GM21526 (cell line): ENCODE results near the gene PDZK1.
A peak's percentile ranks its signal among the peaks of the same experiment; 100 is the strongest.
"Not testable (repeated sequence)": the region's sequence is repeated elsewhere in the genome, so short reads cannot be mapped to it uniquely, and the experiment has no call there.

Experiments
- ATAC-seq: cut with Tn5 transposase; IDR thresholded peaks from one replicate; pipeline ENCODE4 v1.9.1; 2021; ENCODE audit warnings: moderate library complexity; ENCODE audit not compliant: unreplicated experiment, low FRiP score

PDZK1 gene

DNA sequence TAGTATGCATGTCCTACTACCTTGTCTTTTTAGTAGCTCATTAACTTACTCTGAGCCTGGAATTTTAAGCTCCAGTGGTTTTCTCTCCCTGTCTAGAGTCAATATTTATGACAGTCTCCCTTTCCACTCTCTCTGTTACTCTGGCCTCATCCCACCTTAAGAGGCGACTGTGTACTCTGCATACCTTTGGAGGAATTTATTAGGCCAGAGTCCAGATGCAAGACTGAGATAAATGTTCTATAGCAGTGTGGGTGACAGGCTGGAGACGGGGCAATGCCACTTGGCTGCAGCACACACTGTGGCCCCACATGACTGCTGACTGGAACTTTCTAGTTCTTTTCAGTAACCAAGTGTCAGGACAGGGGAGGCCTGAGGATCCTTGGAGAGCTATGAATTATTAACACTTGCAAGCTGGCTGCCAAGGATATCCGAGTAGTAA lies 4.1 kb upstream of the PDZK1 start:
- ATAC-seq, result no peak

DNA sequence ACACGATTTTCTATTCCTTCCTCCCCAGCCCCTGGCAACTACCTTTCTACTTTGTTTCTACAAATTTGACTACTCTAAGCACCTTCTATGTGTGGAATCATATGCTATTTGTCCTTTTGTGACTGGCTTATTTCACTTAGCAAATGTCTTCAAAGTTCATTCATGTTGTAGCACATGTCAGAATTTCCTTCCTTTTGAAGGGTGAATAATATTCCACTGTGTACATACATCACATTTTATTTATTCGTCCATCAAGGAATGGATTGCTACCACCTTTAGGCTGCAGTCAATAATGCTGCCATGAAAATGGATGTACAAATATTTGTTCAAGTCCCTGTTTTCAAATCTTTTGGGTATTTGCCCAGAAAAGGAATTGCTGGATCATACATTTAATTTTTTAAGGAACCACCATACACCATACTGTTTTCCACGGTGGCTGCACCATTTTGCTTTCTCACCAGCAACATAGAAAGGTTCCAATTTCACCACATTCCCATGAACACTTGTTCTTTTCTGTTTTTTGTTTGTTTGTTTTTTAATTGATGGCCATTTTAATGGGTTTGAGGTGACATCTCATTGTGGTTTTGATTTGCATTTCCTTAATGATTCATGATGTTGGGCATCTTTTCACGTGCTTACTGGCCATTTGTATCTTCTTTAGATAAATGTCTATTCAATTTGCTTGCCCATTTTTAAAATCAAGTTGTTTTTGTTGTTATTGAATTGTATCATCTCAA lies 3.3 kb upstream of the PDZK1 start:
- no peak for ATAC-seq

DNA sequence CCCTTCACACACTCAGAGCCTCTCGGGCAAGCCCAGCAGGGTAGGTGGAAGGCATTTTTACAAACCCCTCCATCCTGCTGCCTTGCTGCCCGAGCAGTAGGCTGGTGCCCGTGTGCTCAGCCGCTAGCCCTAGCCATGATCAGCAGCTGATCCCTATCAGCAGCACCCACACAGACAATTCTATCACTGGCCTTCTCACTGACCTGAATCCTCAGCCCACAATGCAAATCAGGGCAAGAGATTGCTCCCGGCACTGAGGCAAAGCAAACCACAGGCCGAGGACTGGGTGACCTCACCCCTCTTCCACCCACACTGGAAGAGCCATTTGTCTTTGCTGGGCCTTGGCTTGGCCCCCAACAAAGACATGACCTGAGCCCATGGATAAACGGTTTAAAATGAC lies 895 bp upstream of the PDZK1 start:
- no peak for ATAC-seq

DNA sequence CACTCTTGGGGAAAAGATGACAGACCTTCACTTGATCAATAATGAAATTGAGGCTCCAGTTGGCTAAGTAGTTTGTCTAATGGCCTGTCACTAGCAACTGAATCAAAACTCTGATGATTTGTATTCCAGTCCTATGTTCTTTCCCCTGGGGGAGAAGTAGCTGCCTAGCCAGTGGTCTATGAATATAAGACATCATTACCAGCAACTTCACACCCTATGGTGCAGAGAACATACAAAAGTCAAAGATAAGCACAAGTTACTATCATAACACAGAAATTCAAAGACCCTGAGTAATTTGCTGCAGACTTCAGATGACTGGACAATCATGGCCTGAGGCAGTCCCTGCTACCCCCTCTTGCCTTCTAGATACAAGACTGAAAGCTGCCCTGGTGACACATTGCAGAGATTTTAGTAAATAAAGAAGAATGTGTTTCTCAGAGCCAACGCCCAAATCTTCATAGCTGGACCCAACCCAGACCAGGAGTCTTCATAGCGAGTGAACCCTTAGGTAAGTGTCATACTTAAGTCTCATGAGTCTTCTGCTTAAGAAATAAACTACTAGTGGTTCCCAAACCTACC lies 993 bp downstream of the PDZK1 start:
- ATAC-seq, result no peak

DNA sequence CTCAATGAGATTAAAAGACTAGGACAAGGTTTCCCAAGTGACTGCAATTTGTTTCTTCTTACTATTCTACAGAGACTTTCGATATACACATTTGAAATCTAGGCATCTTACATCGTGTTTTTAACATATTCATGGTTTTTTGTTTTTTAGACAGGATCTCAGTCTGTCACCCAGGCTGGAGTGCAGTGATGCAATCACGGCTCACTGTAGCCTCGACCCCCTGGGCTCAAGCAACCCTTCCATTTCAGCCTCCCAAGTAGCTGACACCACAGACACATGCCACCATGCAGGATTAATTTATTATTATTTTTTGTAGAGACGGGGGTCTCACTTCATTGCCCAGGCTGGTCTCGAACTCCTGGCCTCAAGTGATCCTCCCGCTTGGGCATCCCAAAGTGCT lies 1.5 kb downstream of the PDZK1 start:
- no peak for ATAC-seq

DNA sequence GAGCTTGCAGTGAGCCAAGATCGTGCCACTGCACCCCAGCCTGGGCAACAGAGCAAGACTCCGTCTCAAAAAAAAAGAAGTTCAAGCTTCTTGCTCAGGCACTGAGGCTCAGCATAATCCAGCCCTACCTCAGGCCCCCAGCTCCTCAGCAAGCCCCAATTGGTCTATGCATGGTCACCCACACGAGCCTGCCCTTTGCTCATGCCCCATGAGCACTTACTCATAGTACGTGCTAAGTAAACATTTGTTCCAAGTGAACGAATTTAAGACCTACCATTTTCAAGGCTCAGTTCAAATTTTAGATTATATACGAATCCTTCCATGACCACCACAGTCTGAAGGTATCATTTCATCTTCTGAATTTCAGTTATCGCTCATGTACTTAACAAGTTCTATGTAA lies 4.3 kb downstream of the PDZK1 start:
- no peak for ATAC-seq

DNA sequence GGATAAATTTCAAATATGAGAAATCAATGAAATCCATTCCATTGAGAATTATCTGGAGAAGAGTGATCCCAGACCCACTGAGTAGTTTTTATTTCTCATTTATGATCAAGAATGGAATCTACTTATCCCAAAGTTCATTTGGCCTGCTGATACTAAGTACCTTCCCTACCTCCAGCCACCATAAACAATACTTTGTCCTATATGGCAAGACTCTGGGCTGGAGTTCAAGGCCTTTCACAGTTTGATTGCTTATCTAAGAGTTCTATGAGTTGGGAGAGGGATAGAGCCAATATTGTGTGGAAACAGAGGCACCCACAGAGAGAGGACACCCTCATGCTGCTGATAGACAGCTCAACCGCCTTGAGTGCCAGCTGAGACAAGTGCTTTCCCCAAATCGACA lies 5.1 kb downstream of the PDZK1 start:
- no peak for ATAC-seq

DNA sequence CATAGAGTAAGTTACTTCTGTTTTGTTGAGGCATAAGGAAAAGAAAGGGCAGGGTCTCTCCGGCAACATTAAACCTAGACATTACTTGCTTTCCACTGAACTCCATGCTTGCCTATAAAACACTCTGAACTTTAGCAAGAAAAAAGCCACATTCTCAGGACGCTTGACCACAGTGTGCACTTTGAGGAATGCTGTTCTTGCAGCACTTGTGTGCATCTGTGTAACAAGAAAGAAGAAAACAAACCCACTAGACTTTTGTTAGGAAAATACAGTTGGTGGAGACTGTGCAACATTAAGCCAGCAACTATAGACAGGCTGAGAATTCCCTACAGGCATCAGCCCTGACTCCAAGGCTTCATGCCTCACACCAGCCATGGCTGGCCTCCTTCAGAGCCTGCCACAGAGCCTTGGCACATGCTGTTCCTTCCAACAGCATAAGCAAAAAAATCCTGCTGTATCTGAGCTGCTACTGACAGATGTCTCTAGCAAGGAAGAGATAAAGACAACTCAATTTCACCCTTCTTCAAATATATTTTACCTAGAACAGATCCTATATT lies 5.8 kb downstream of the PDZK1 start:
- ATAC-seq, result no peak

DNA sequence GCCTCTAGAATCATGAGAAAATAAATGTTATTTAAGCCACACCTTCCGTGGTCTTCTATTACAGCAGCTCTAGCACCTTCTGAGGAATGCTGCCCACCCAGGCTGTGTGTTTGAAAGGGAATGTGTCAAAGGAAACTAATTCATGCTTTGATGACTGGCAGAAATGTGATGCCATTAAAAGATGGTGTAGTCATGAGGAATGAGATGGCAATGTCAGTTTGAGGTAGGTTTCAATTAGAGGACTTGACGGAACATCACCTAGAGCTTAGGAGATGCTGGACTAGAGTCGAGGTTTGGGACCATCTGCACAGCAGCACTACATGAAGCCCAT lies 10.6 kb downstream of the PDZK1 start:
- ATAC-seq, result no peak

DNA sequence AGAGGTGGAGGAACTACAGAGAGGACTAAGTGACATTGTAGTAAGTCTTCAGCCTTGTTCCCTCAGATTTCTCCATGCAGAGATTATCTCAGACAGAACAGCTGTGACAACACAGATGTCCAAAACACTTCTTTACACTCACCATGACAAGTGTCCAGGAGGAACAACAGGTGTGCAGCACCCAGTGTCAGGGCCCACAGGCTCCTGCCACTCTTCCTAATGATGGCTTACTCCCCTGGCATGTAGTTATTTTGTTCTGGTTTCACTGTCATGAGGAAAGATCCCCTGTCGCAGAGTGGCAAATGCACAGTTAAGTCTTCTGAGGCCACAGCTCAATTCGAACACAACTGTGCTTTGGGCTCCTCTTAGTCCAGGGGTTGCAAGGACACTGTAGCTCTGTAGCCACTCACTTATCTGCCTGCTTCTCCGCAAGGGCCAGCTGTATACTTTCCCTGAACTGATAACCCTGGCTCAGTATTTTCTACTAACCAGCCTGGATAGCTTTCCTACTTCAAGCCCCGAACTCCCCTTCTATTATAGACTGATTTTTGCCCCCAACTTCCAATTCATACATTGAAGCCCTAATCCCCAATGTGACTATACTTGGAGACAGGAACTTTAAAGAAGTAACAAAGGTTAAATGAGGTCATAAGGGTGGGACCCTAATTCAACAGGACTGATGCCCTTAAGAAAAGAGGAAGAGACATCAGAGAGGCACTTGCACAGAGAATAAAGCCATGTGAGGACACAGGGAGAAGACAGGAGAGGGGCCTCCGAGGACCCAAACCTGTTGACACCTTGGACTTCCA lies 11.1 kb downstream of the PDZK1 start:
- no peak for ATAC-seq

DNA sequence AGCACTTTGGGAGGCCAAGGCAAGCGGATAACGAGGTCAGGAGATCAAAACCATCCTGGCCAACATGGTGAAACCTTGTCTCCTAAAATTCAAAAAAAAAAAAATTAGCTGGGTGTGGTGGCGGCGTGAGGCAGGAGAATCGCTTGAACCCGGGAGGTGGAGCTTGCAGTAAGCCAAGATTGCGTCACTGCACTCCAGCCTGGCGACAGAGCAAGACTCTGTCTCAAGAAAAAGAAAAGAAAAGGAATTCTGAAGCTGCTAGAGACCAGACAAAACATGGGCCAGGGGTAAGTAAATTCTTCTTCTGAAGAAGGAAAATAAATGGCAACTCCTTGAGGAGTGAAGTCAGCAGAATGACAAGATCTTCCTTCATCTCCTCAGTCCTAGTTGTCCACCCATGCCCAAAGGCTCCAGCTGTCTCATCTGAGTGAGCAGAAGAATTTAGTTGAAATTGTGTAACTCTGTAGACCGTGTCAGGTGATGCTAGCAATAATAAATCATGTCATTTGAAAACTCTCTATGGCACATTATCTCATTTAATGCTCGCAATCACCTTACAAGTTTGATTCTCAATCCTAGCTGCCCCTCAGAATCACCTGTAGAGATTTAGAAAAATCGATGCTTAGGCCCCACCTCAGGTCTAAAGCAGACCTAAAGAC lies 14.3 kb downstream of the PDZK1 start:
- ATAC-seq, result no peak

DNA sequence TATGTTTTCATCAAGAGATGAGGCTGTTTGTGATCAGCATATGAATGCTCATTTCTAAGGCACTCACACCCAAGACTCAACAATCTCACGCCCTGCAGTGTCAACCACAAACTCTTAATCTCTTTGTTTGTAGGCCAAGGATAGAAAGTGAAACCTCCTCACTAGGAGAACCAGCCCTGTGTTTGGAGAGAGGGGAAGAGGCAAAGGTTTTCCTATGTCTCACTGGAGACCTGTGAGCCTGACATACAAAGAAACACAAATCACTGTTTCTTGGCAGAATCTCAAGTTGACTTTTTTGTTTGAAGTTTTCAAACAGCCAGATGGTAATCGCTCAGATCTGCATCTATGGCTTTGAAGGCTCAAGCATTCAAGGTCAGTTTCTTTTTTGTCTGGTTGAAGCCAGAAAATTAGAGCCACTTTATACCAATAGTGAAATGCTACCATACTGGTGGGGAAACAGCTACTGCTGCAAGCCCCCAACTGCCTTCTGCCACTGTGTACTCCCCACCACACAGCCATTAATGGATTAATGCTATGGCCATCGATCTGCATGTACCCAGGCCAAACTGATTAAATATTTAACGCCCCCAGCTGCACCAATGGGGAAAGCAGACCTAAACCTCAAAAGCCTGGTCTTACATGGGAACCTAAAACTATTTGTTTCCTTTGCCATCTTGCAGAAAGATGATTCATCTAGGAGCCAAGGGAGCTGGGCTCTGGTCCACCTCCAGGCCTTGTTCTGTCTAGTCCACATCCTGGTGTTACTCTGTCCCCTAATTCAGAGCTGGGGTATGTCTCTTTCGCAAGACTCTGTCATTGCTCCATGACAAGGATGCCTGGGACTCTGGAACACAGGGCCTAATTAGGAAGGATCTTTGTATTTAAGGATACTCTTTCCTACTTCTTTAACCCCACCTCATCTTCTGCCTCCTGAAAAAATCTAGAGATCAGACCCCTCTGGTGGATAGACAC lies 16.3 kb downstream of the PDZK1 start:
- ATAC-seq, result peak; percentile 66

DNA sequence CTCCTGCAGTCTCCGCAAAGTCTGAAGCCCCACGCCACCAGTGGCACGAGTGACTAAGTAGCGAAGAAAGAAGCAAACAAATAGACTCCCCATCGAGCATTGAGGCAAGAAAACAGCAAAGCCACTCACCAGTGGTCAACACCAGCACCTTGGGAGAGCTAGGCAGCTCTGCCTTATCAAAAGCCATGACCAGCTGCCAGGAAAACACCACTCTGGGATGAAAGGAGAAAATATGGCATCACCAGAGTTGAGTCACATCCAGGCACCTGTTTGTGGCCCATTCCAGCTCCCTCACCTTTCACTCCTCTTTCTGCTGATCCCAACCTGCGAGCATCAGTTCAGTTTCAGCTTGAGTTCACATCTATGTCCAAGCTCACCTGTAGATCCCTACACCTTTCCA lies 17.2 kb downstream of the PDZK1 start:
- no peak for ATAC-seq

DNA sequence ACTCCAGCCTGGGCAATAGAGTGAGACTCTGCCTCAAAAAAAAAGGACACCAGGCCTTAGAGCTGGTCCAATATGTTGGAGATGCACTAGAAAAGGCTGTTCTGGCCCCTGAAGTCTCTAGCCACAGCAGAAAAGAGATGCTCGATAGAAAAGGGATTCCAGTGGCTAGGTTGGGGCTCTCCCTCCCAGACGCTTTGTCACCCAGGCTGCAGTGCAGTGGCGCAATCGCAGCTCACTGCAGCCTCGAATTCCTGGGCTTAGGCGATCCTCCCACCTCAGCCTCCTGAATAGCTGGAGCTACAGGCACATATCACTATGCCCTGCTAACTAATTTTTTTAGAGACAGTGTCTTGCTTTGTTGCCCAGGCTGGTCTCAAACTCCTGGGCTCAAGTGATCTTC lies 18.2 kb downstream of the PDZK1 start:
- no peak for ATAC-seq

DNA sequence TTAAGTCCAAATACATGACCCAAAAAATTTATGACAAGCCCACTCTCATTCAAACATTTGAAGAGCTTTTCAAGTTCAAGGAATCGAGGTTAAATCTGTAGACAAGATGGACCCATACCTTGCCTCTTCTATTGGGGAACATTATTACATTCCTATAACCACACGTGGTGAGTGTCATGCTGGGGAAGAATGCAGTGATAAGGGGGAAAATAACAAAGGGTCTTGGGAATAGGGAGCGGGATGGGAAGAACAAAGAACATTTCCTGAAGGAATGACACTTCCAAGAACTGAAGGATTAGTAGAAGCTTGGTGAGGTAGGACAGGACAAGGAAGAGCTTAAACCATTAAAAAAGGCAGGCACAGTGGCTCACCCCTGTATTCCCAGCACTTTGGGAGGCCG lies 18.8 kb downstream of the PDZK1 start:
- ATAC-seq, result no peak

DNA sequence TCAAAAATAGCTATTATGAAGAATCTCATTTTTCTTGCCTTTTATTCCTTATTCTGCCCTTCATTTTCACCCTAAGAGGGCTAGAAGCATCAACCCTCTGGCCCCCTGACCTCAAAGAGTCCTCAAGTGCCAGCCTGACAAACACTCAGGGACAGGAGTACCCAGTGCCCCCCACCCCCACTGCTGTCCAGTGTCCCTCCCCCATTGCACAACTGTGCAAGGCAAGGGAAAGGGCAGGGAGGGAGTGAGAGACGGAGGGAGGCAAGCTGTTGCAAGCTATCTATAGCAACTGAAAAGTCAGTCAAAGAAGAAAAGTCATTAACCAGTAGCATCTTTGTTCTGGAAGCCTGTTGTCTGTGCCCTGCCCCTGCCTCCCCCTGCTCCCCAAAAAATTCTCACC lies 21.1 kb downstream of the PDZK1 start:
- ATAC-seq, result not testable (repeated sequence)

DNA sequence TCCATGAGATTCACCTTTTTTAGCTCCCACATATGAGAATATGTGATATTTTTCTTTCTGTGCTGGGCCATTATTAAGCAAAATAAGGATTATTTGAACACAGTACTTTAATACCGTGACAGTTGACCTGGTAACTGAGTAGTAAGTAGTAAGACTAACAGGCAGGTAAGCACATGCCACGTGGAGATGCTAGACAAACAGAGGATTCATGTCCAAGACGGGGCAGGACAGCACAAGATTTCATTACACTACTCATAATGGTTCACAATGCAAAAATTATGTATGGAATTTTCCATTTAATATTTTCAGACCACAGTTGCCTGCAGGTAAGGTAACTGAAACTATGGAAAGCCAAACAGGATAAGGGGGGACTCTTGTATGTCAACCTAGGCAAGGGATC lies 22.3 kb downstream of the PDZK1 start:
- not testable (repeated sequence) for ATAC-seq

DNA sequence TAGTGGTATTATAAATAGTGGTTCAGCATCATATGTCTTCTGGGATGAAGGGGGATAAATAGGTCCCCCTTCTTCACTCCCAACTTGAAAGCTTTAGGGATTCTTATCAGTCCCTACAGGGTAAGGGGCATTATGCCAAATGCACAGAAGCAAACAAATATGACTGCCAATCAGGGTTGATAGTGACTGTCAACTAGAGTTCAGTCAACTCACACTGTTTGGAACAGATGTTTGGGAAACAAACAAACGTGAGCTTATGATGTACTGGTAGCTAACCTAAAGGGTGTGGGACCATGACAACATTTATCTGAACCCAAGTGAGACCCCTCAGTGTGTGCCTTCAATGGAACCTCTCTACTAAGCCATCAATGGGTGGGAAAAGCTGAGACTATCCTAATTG lies 34.0 kb downstream of the PDZK1 start:
- ATAC-seq, result not testable (repeated sequence)

DNA sequence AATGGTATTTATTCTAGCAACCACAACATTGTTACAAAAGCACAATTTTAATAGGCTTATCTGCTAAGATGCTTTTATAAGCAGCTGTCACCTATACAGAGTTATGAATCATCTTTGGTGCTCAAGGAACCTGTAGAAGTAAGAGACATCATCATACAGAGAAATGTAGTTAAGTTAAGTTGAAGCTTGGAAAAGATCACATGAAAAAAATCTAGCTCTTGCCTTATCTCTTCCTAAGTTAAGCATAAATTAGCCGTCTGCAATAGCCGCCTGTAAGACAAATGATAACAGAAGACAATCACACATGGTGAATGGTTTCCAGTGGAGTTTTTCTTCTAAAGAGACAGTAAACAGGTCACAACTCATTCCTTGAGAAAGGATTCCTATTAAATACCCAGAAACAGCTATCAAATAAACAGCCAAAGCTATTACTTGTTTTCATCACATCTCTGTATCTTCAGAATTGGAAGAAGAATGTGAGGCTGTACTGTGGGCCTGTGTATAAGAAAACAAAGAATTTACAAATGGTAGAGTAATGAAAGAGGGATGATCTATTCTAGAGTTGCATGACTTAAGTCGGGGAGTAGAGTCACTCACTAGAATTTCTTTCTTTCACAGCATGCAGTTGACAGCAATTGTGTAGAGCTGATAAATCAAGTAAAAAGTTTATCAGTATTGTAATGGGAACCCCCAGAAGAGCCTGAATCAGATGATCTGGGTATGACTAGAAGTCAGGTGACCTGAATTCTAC lies 36.0 kb downstream of the PDZK1 start:
- not testable (repeated sequence) for ATAC-seq
